ENCODE data around the gene SVBP.
"Not testable (repeated sequence)": the region's sequence is repeated elsewhere in the genome, so short reads cannot be mapped to it uniquely, and the experiment has no call there.

DNA sequence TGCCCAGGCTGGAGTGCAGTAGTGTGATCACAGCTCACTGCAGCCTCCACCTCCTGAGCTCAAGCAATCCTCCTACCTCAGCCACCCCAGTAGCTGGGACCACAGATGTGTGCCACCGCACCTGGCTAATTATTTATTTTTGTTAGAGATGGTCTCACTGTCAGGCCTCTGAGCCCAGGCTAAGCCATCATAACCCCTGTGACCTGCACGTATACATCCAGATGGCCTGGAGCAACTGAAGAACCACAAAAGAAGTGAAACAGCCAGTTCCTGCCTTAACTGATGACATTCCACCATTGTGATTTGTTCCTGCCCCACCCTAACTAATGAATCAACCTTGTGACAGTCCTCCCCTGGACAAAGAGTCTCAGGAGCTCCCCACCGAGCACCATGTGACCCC is 39.4 kb upstream of the SVBP start:
- TF ChIP-seq, protein P1, sequence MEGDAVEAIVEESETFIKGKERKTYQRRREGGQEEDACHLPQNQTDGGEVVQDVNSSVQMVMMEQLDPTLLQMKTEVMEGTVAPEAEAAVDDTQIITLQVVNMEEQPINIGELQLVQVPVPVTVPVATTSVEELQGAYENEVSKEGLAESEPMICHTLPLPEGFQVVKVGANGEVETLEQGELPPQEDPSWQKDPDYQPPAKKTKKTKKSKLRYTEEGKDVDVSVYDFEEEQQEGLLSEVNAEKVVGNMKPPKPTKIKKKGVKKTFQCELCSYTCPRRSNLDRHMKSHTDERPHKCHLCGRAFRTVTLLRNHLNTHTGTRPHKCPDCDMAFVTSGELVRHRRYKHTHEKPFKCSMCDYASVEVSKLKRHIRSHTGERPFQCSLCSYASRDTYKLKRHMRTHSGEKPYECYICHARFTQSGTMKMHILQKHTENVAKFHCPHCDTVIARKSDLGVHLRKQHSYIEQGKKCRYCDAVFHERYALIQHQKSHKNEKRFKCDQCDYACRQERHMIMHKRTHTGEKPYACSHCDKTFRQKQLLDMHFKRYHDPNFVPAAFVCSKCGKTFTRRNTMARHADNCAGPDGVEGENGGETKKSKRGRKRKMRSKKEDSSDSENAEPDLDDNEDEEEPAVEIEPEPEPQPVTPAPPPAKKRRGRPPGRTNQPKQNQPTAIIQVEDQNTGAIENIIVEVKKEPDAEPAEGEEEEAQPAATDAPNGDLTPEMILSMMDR (conservative IDR thresholded peaks at IDR 0.05; ENCODE audit: low read length): not testable (repeated sequence)
- TF ChIP-seq EZH2phosphoT487 (IDR thresholded peaks at IDR 0.05; ENCODE audit: borderline replicate concordance): not testable (repeated sequence)

Data from Loucy (cell line).